AG04449 (cell line): ENCODE measurements around the gene ADAT3.

Experiments used
- CTCF ChIA-PET: fragments of 350-600 bp; formaldehyde crosslinking; extraction: SDS; loops from one replicate; lab custom pipeline; 2021; ENCODE audit warnings: antibody characterized with exemption; lab: Yijun Ruan, JAX
- POLR2A ChIA-PET: fragments of 400-600, 350-600 bp; formaldehyde crosslinking; extraction: SDS; loops from one replicate; lab custom pipeline; 2020; ENCODE audit warnings: antibody characterized with exemption, inconsistent platforms; lab: Yijun Ruan, JAX
- DNase-seq: peaks from one replicate; pipeline ENCODE4 v3.0.0-alpha.2; 2010; ENCODE audit warnings: low read depth, low spot score
- H3K4me3 ChIP-seq: 2 replicates; pipeline ENCODE4 v1.5.1; 2011; ENCODE audit warnings: low read depth, mild to moderate bottlenecking, control low read depth, low read length
- TF ChIP-seq, protein P1 (sequence below): IDR thresholded peaks from one replicate; pipeline ENCODE4 v1.5.1; 2011; ENCODE audit warnings: mild to moderate bottlenecking, moderate library complexity, low read length, control low read depth, inconsistent platforms; ENCODE audit not compliant: insufficient read depth; ENCODE audit errors: missing control alignments

Gene ADAT3

DNA sequence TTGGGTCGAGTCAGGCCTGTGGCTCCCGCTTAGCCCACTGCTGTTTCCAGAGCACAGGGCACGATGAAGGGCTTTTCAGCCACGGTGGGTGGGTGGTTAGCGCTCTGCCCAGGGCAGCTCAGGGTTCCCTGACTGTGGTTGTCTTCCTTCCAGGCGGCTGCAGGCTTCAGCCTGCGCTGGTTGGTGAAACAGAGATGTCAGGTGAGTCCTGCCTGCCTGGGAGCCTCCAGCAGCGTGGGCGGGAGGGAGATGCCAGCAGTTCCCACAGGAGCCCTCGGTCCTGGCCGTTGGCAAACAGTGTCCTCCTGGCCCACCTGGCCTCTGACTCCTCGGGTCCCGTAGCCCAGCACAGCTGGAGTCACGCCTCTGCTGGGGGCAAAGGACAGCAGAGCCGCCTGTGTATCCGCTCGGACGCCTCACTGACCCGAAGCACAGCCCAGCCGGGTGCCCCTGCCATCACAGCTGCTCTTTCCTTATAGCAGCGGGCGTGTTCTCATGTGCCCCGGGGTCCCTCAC, 9.7 kb downstream of the ADAT3 start:
- POLR2A ChIA-PET, result no interaction called here
- TF ChIP-seq, protein P1, sequence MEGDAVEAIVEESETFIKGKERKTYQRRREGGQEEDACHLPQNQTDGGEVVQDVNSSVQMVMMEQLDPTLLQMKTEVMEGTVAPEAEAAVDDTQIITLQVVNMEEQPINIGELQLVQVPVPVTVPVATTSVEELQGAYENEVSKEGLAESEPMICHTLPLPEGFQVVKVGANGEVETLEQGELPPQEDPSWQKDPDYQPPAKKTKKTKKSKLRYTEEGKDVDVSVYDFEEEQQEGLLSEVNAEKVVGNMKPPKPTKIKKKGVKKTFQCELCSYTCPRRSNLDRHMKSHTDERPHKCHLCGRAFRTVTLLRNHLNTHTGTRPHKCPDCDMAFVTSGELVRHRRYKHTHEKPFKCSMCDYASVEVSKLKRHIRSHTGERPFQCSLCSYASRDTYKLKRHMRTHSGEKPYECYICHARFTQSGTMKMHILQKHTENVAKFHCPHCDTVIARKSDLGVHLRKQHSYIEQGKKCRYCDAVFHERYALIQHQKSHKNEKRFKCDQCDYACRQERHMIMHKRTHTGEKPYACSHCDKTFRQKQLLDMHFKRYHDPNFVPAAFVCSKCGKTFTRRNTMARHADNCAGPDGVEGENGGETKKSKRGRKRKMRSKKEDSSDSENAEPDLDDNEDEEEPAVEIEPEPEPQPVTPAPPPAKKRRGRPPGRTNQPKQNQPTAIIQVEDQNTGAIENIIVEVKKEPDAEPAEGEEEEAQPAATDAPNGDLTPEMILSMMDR, result no peak
- CTCF ChIA-PET, result interaction anchor here (1.0 to 4.5 kb wide), 2 partner anchors 14 to 26 kb away, joined by 4 to 38 read pairs; no protein-coding TSS in a partner anchor
- H3K4me3 ChIP-seq, result no peak overlapping the region
- no peak for DNase-seq

DNA sequence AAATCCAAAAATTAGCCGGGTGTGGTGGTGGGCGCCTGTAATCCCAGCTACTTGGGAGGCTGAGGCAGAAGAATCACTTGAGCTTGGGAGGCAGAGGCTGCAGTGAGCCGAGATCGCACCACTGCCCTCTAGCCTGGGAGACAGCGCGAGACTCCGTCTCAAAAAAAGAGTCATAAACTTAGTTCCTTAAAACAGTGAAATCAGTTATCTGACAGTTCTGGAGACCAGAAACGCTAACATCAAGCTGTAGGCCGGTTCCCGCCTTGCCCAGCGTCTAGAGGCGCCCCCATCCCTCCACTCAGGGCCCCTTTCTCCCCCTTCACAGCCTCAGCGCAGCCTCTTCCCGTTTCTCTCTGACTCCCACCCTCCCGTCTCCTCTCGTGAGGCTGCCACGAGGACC, 11.9 kb downstream of the ADAT3 start:
- H3K4me3 ChIP-seq, result no peak overlapping the region
- TF ChIP-seq, protein P1, result no peak
- CTCF ChIA-PET, result interaction anchor here (4.5 kb wide), 1 partner anchor 12 kb away, joined by 38 read pairs; no protein-coding TSS in a partner anchor
- POLR2A ChIA-PET, result no interaction called here
- DNase-seq, result no peak

DNA sequence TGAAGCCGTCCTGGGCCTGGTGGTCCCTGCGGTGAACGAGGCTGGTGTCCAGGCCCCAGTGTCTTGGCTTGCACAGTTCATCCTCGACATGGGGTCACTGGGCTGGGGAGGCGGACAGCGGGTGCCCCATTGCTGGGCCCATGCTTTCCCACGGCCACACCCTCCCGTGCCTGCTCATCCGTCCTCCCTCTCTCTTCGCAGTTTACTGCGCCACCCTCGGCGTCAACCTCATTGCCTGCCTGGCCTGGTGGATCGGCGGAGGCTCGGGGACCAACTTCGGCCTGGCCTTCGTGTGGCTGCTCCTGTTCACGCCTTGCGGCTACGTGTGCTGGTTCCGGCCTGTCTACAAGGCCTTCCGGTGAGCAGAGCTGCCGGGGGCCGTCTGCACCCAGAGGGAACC, 12.7 kb downstream of the ADAT3 start:
- CTCF ChIA-PET, result interaction anchor here (0.9 kb wide), 1 partner anchor 12 kb away, joined by 4 read pairs; no protein-coding TSS in a partner anchor
- no peak for DNase-seq
- TF ChIP-seq, protein P1, result no peak
- H3K4me3 ChIP-seq, result no peak overlapping the region
- POLR2A ChIA-PET, result no interaction called here

GRCh38 chr19:1918975-1919374, 13.8 kb downstream of the ADAT3 start:
- no peak for DNase-seq
- ChIA-PET CTCF (interaction anchor here (0.9 to 1.9 kb wide), 2 partner anchors 10 to 11 kb away, joined by 4 to 19 read pairs; no protein-coding TSS in a partner anchor), POLR2A (no interaction called here)
- TF ChIP-seq, protein P1, result no peak
- H3K4me3 ChIP-seq, result no peak overlapping the region

DNA sequence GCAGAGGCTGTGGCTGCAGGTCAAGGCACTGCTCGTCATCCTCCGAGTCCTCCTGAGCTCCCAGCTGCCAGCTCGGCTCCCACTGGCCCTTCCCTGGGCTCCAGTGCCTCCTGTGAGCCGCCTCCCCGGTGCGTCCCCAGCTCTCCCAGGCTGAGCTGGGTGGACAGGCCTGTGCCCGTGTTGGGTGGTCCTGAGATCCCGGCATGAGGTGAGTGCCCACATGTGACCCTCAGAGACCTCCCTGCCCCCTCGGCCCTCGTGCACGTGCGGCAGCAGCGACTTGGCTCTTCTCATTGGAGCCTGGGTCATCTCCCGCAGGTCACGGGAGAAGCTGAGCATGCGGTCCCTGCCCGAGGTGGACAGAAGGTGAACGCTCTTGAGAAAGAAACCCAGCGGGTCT, 15.4 kb downstream of the ADAT3 start:
- ChIA-PET CTCF (interaction anchor here (0.6 to 1.9 kb wide), 2 partner anchors 9 to 54 kb away, joined by 3 to 19 read pairs; no protein-coding TSS in a partner anchor), POLR2A (no interaction called here)
- no peak overlapping the region for H3K4me3 ChIP-seq
- TF ChIP-seq, protein P1, result no peak
- DNase-seq, result no peak

DNA sequence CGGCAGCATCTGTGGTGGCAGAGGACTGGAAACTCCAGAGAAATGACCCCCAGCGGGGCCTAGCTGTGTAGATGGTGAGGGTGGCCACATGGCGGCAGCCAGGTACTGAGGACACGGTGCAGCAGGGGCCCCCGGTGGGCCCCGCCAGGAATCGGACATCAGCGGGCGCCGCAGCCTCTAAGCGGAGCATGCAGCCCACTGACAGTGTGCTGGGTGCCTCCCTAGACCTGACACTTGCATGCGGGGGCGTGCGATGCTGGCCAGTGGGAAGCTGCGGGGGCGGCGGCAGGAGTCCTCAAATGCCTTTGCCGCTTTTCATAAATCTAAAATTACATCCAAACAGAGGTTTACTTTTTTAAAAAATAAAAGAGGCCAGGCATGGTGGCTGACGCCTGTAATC, 16.1 kb downstream of the ADAT3 start:
- POLR2A ChIA-PET, result no interaction called here
- TF ChIP-seq, protein P1, result no peak
- DNase-seq, result no peak
- CTCF ChIA-PET, result interaction anchor here (0.6 kb wide), 1 partner anchor 55 kb away, joined by 3 read pairs; no protein-coding TSS in a partner anchor
- no peak overlapping the region for H3K4me3 ChIP-seq
